Uterus (tissue), 2 donors: Measurements from ENCODE around the gene PRF1.

Source experiments
- POLR2A ChIP-seq, 2 donors: fragments of 450-650 bp; IDR thresholded peaks; one replicate each; pipeline ENCODE4 v1.6.1; 2016; ENCODE audit warnings: antibody characterized with exemption in 2 of 2, mild to moderate bottlenecking in 1 of 2, moderate library complexity in 1 of 2
- TF ChIP-seq, protein P1 (sequence below), 4 experiments: fragments of 200-600 bp in 2 of 4; fragments of 450-650 bp in 2 of 4; sonication (generic) in 2 of 4; IDR thresholded peaks; one replicate each; pipeline ENCODE4 v1.5.1; 2016 to 2019; ENCODE audit warnings: antibody characterized with exemption in 4 of 4, mild to moderate bottlenecking in 2 of 4, moderate library complexity in 1 of 4

GRCh38 chr10:70586348-70586930 lies 16.1 kb downstream of the PRF1 start:
- TF ChIP-seq, protein P1, sequence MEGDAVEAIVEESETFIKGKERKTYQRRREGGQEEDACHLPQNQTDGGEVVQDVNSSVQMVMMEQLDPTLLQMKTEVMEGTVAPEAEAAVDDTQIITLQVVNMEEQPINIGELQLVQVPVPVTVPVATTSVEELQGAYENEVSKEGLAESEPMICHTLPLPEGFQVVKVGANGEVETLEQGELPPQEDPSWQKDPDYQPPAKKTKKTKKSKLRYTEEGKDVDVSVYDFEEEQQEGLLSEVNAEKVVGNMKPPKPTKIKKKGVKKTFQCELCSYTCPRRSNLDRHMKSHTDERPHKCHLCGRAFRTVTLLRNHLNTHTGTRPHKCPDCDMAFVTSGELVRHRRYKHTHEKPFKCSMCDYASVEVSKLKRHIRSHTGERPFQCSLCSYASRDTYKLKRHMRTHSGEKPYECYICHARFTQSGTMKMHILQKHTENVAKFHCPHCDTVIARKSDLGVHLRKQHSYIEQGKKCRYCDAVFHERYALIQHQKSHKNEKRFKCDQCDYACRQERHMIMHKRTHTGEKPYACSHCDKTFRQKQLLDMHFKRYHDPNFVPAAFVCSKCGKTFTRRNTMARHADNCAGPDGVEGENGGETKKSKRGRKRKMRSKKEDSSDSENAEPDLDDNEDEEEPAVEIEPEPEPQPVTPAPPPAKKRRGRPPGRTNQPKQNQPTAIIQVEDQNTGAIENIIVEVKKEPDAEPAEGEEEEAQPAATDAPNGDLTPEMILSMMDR (IDR thresholded peaks at IDR 0.05) = no peak
- no peak for TF ChIP-seq POLR2A (IDR thresholded peaks at IDR 0.05)
